ENCODE data around the gene ANK3.
A peak's percentile ranks its signal among the peaks of the same experiment; 100 is the strongest.

Gene ANK3

DNA sequence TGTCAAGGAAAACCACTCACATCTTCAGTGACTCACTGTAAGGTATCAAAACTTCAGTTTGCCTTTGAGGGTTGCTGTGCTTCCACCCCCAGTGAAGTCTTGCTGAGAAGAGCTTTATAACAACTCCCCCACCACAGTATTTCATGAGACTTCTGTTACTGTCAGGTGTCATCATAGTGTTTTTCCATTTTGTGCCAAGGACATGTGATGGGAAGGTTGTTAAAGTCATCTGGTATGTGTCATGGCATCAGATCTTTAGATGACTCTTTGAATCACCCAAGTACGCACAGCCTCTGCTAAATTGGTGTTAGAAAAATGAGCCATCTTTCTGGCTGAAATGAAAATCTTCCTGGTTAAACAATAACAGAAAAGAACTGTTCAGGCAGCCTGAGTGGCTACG is 368.3 kb downstream of the ANK3 start:
- DNase-seq, result no peak

DNA sequence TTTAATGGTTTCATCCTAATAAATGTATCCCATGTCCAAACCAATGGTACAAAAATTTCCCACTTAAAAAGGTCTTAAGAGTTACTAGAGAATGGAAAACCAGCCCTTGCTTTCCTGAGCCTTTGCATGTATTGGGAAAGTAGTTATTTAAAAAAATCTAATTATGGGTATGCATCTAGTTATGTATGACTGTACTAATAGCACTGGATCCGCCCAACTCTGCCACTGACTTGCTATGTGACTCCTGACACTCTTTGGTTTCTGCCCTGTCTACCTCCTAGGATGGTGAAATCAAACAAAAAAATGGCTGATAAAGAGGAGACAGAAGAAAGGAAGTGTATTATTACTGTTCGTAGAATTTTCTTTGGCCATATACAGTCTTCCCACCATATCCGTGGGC is 372.9 kb downstream of the ANK3 start:
- DNase-seq, result no peak

DNA sequence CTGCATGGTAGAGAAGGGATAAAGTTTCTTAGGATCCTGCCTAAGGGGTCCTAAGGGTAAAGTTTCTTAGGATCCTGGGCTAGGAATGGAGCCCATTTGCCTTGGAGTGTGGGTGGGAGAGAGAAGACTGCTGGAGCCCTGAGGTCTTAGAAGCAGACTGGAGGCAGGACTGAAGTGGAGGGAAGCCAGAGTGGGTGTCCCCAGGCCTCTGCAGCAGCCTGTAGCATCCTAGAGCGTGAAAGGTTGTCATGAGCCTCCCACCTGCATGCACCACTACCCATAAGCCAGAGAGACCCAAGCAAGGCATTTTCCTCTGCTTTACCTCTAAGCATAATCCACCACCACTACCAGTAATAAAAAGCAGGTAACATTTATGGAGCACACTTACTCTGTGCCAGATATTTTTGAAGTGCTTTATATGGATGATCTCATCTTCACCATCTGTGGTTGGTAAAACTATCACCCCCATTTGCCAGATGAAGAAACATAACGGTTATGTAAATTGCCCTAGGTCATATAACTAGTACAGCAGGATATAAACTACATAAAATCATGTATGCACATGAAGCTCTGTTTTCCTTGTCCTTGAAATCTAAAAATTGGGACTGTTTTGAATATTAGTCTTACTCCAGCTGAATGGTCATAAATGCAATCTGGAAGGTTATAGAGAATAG is 379.8 kb downstream of the ANK3 start:
- DNase-seq, result no peak

DNA sequence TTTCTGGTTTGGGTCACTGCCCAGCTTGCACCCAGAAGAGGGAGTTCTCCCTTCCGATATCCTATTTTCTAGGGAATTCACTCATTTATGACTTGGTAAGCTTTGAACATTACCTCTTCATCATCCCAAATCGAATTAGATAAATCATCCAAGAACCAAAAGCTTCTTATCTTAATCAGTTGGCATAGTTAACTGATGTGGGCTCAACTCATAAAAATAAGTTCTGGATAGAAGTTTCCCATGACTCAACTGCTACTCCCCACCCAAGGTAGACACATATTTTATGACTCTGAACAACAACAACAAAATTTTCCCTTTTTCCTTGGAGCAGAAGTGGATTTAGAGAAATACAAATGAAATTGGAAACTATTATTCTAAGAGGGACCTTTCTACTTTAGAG is 380.4 kb downstream of the ANK3 start:
- DNase-seq, result no peak

DNA sequence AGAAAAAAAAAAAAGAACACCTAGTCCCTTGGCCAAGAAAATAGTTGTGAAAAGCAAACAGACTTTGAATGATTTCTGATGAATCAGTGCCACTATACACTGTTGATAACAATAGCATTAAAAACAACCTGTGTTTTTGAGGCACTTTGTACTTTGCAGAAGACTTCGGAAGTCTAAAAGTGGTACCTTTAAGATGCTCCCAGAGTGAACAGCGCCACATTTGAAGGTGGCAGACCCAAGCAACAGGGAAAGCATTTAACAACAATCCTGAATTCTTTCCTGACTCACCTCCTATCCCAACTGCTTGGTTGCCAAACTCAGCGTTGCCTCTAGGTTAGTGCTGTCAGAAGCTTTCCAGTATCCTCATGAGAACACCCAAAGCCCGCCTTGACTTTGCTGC is 380.9 kb downstream of the ANK3 start:
- DNase-seq, result no peak

DNA sequence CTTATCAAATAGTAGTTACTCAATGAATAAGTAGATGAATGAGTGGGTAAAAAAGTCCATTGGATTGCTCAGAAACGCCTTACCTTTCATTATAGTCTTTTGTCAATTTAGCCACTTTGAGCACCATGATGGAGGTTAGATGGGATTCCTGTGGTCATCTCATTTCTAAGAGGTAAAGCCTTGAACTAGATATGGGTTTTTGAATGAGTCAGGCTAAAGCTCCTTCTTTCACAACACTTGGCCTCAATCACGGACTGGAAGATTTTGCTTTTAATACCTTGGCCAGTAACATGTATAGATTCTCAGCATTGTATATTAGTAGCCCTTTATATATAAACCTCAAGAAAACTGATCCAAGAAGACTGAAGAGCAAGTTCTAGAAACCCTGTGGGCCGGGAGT is 383.6 kb downstream of the ANK3 start:
- no peak for DNase-seq

DNA sequence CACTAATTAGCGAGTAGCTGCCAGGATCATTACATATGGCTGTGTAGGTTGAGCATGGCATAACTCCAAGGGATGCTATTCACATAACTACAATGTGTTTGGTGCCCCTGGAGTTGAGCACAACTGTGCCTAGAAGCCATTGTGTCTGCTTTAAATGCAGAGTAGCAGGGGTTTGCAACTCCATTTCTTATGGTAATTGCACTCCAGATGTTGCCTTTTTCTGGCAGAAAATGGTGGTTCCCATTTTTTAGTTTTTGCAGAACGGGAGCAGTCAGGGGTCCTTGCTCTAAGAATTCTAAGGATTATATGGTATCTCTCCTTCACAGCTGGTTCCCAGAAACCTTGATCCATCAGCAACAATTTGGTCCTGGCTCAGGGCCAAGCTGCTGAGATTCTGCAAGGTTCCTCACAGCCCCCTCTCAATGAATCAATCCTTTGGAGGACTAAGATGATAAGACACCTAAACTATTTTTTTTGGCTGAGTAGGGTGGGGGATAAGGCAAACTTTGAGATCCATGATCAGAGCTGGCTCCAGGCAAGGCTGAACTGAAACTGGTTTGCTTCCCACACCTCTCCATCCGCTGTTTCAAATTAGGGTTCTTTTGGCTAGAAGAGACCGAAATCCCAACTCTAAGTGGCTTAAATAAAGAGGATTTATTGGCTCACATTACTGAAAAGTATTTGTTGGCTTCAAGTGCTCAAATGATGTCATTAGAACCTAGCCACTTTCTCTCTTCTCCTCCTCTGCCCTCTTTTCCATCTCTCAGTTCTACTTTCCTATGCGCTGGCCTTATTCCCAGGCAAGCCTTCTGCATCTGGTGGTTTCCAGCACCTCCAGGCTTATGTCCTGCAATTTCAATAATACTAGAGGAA is 385.8 kb downstream of the ANK3 start:
- DNase-seq, result no peak

DNA sequence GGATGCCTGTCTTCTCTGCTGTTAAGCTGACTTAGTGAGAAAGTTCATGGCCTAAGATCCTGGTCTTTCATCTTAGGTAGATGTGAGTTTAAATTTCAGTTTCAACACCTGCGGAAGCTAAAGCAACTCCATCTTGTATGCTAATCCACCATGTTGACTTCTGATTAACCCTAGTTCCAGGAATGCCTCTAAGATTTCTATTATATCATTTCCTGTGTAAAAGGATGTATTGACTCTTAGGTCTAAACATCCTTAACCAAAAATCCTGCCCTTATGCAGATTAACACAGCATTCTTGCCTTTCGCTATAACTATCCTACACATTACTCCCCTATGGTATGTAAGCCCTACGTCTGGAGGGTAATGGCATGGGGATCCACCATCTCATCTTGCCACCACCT is 388.9 kb downstream of the ANK3 start:
- no peak for DNase-seq

DNA sequence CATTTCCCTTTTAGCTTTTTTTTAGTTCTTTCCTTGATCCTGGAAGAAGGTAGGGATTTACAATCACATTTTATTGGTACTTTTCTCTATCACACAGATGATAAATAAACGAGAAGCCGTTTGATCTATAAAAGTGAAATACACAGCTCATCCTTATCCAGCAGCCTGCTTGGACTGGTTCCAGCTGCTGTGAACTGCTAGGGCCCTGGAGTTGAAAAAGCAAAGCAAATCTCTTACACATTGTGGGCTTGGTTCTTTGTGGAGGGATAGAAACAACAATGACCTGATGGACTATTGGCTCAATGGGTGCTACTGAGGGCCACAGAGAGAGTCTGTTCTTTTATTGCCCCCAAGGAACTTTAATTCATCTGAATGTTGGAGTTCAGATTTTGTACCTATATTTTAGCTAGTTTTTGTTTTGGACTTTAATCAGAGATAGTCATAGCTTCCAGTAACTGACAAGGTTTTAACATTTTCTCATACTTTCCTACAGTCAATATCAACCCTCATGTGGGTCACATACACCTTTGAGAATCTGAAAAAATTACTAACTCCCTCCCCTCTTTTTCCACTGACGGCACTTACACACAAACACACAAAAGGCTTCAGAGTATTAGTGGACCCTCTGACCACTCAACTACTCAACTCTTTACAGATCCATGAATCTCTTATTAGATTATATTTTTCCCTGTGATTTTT is 391.7 kb downstream of the ANK3 start:
- DNase-seq, result peak; percentile 4

DNA sequence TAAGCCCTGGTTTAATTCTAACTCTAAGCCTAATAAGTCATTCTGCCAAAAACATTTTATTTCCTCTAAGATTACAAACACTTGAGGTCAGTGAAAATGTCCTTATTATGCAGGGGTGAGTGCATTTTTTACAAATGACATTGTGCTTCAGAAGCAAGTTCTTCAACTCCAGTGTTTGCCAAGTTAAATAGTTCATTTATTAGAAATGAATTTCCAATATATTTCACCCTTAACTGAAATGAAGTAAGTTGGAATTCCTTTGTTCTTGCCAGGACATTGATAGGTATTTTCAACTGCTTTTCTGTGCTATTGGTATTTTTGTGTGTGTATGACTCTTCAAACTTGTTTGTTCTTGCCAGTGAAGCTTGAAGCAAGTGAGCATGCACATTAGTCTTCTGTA is 393.8 kb downstream of the ANK3 start:
- DNase-seq, result no peak

DNA sequence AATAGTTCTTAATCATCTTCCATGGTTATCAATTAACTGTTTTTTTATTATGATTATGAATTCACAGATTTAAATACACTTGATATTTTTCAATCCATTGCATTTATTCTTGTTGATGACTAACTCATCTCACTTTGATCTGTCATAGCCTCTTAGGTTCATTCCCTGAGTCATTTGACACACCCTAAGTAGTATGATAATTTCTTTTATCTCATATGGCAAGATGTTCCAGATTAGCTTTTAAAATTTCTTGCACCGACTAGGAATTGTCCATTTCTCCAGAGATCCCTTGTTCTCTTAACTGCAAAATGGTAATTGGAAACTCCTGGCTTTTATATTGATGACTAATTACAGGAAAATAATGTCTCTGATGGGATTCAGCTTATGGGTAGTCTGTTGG is 395.7 kb downstream of the ANK3 start:
- DNase-seq, result no peak

DNA sequence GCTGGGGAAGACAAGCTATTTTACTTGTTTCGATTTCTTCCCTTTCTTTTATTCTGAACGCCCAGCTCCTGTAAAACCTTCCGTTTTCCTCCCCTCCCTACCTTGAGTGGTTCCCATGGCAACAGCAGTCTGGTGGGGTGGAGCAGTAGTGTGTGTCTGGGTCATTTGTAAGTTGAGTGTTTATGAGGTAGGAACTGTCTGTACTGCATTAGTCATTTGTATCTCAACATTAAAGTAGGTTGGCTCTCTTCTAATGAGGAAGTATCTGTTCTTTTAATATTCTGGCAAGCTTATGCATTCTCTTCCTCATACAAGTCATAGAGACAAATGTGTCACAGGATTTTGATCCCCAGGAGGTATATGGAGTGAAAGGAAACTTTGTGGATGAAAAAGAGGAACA is 398.0 kb downstream of the ANK3 start:
- no peak for DNase-seq

DNA sequence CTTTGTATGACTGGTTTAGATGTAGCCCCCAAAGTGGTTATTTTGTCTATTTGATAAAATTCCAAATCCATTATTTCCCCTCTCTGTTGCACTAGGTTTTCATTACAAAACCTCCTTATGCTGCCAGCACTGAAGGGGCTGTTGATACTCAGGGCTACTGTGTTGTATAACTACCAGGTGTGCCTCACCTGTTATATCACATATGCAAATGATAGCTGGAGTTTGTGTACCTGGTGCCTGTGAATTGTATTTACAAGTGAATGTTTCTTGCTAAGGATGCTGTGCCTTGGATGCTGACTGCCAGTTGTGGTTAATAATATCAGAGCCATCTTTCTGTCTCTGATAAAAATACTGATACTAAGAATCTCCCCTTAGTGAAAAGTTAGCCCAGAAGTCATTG is 398.6 kb downstream of the ANK3 start:
- DNase-seq, result no peak

DNA sequence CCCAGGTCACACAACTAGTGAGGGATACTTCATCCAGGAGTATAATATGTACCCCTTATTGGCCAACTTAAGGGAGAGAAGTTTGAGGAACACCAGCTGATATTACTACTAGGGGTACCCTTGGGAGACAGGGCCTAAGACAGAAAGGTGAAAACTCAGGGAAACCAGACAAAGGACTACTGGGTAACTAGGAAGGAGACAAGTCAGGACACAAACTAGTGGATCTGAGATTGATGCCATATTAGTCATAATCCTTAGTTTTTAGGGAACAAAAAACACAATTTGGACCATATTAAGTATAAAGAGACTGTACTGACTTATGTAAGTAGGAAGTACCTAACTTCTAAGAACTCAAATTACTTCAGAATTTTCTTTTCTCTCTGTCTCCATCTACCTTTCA is 404.0 kb downstream of the ANK3 start:
- no peak for DNase-seq

DNA sequence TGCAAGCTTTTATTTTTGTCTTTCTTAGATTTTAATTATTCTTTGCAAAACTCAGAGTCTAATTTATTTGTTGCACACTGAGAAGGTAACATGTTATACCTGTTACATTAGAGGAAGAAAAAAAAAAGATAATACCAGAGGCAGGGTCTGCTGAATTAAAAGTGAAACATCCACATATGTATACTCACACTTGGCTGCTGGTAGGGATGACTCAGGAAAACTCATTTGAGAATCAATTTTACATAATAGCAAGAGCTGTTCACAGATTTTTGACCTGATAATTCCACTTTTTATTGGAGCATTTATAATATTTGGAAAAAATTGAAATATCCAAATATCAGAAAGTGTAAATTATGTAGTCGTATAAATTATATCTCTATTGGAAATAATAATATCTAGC is 405.3 kb downstream of the ANK3 start:
- no peak for DNase-seq

DNA sequence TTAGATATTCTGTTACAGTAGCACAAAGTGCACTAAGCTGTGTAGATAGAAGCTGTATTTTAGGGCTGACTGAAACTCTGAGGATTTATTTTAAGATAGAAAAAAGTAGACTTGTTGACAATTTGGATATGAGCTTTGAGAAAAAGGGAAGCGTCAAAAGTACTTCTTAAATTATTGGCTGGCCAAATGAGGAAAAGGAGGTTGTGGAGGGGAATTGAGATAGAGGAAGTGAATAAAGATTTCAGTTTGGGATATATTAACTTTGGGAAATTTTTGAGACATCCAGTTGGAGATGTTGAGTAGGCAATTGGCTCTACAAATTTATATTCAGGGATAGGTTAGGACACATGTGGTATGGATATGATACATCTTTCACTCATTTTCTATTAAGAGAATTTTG is 409.3 kb downstream of the ANK3 start:
- DNase-seq, result no peak

DNA sequence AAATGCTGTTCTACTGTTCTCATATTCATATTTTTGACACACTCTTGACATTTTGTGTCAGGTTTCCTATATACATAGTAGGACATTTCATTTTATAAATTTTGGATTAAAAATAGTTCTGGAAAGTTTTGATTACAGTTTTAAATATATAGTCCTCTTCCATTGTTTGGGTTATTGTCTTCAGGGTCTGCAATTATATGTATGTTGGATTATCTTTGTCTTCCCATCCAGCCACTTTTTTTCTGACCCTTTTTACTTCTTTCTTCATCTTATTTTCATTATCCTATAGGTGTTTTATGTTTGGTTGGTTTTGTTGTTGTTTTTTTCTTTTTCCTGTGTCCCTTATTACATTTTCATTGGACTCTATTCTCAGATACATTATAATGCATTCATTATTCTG is 412.2 kb downstream of the ANK3 start:
- no peak for DNase-seq

DNA sequence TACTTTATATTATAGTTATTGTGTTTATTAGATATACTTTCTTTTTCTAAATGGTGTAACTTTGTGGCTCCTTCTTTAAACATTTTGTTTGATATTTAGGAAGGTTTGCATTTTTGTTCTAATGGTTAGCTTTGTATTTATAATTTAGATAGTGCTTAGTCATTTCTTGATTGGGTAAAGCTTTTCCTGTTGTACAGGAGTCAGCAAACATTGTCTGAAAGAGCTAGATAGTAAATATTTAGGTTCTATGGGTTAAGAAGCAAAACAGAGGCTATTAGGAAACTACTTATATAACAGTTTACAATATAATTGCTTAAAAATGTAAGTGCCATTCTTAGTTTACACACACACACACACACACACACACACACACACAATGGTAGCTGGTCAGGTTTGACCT is 412.8 kb downstream of the ANK3 start:
- no peak for DNase-seq

All from stimulated activated CD4-positive, alpha-beta T cell treated with anti-CD3 and anti-CD28 coated beads, Interleukin-1b, Interleukin-23, amount 100 ng/mL, for 48 hours (primary cell).